GM15510 (cell line): ENCODE data around the gene PPM1L.

Experiments
- POLR2A ChIP-seq: IDR thresholded peaks from 3 replicates; pipeline ENCODE4 v1.6.1; 2011; ENCODE audit warnings: borderline replicate concordance; ENCODE audit not compliant: insufficient read length; ENCODE audit errors: extremely low read depth

The PPM1L gene

DNA sequence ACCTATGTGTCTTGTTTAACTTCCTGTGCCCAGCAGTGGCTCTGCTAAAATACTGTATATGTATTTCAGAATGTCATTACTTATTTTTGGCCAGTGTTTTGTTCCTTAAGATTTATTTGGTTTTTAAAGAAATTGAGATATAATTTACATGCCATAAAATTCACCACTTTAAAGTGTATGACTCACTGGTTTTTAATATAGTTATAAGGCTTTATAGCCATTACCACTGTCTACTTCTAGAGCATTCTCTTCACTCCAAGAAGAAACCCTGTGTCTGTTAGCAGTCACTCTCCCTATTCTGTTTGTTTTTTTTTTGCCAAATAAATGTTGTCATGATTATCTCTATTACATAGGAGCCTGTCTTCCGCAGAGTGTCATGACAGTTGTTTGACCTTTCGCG lies 25.8 kb downstream of the PPM1L start:
- TF ChIP-seq POLR2A, result no peak

- no peak for TF ChIP-seq POLR2A
These were observed 28.8 kb downstream of the PPM1L start for GRCh38 chr3:160784853-160785252.

DNA sequence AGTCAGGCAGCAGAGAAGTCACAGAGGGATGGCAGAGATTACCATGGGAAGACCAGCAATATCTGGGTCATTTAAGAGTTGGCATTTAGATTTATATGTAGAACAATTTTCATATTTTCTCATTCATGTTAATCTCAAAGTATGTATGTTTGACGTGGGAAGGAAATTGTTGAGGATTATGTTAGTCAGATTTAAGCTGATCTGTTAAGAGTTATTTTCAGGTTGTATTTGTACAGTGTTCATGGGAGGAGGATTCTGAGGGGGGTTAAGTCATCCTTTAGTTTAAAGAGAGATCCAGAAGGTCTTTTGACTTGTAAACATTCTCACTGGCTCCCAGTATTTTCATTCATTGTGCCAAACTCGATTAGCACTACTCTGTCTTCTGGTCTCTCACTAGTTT lies 34.7 kb downstream of the PPM1L start:
- TF ChIP-seq POLR2A, result no peak

DNA sequence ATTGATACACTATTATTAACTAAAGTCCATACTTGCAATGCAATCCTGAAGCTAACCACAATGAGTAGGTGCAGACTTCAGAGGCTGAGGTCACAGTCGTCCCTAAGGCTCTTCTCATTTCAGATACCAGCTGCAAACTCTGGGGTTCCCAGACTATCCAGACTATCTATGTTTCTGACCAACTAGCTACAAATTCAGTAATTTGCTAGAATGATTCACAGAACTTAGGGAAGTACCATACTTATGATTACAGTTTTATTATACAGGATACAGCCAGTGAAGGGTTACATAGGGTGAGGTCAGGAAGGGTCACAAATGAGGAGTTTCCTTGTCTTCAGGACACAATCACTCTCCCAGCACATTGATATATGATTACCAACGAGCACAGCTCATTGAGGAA lies 36.5 kb downstream of the PPM1L start:
- TF ChIP-seq POLR2A, result no peak

- no peak for TF ChIP-seq POLR2A
These were observed 37.8 kb downstream of the PPM1L start for GRCh38 chr3:160793722-160794252.

DNA sequence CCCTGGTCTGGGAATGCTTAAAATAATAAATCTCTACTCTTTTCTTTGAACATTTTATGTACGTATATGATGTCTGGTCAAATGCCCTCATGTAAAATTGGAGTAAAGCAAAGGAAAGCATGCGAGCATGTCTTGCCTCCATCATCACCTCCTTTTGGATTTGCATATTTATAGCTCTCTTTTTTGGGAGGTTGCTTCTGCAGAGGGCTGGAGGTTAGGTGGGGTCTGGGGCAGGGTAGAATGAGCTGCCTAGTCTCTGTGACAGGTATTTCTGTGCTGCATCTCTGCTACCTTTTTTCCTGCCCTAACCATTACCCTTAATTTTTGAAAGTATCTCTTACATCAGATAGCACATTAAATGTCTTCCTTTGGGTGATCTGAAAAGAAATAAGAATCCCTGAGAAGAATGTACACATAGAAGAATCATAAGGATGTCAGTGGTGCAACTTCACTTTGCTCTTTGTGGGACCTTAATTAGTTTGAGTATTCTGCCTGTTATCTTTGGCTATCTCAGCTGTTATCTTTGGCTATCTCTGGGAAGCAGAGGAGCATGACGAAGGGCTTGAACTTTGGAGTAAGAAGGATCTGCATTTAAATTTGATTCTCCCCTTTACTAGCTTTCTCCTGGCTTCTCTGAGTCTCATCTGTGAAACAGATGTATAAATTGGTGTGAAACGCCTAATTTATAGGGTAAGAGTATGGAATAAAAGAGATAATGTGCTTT lies 40.2 kb downstream of the PPM1L start:
- no peak for TF ChIP-seq POLR2A

- TF ChIP-seq POLR2A, result no peak
These were observed 40.8 kb downstream of the PPM1L start for GRCh38 chr3:160796813-160797164.

DNA sequence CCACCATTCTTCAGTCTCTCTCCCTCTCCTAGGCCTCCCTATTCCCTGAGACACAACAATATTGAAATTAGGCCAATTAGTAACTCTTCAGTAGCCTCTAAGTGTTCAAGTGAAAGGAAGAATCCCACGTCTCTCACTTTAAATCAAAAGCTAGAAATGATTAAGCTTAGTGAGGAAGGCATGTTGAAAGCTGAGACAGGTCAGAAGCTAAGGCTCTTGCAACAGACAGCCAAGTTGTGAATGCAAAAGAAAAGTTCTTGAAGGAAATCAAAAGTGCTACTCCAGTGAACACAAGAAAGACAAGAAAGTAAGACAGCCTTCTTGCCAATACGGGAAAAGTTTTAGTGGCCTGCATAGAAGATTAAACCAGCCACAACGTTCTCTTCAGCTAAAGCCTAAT lies 41.3 kb downstream of the PPM1L start:
- TF ChIP-seq POLR2A, result no peak

DNA sequence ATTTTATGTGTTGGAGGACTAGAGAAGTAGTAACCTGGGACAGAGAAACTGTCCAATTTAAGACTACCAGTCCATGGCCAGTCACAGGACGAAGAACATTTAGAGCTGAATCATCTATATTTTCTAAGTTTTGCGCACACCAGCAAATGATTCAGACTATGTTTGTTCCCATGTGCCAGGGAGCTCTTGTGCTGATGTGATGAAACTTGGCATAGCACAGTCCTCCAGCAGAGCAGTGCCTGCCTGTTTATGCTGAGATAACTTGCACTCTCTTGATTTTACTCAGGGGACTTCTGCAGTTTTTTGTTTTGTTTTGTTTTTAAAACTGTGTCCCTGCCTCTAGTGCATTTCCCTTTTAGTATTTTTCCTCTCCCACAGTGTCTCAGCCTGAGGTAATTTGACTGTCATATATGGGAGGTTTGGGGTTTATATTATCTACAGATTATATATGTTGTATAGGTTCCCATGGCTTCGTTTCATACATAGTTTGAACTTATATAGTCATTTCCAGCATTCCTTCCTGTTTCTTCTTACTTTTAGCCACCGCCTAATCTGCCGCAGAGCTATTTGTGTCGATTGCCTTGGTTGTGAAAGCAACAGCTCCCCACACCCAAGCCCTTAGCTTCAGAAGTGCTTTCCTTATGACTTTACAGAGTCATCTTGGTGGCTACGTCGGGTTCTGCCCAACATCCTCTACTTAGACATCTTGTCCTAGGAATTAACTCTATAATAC lies 45.5 kb downstream of the PPM1L start:
- no peak for TF ChIP-seq POLR2A

- no peak for TF ChIP-seq POLR2A
These were observed 48.7 kb downstream of the PPM1L start for GRCh38 chr3:160804762-160805161.

DNA sequence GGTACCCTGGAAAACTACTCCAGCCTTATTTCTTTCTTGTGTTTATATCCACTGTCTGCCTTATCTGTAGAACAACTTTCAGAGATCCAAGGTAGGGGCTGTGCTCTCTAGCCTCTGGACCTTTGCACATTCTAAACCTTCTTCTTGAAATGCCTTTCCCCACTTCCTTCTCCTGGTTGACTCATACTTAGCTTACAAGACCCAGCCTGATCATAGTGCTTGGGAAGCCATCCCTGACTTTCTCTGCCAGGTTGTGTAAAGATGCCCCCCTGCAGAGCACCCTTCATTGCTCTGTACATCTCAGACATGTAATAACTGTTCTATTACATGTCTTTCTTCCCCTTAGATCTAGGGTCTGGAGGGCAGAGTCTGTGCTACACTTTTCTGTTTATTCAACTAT lies 50.1 kb downstream of the PPM1L start:
- no peak for TF ChIP-seq POLR2A

GRCh38 chr3:160806686-160807085 lies 50.7 kb downstream of the PPM1L start:
- TF ChIP-seq POLR2A, result no peak

DNA sequence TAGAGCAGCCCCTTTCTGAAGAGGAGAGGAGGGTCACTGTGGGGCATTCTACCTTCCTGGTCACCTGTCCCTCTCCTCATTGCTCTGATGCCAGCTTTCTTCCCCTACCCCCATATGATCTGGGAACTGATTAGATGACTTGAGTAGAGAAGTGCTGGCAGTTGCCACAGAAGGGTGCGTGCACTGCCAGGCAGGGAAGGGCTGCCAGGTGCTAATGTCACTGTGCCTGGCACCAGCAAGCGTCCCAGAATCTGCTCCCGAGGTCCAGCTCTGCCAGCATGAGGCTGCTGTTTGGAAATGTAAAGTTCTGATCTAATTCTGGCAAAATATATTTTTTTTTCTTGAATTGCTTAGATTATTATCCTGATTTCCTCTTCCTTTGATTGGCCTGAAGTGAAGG lies 52.8 kb downstream of the PPM1L start:
- TF ChIP-seq POLR2A, result no peak

- TF ChIP-seq POLR2A, result no peak
These were observed 53.4 kb downstream of the PPM1L start for GRCh38 chr3:160809453-160809852.

DNA sequence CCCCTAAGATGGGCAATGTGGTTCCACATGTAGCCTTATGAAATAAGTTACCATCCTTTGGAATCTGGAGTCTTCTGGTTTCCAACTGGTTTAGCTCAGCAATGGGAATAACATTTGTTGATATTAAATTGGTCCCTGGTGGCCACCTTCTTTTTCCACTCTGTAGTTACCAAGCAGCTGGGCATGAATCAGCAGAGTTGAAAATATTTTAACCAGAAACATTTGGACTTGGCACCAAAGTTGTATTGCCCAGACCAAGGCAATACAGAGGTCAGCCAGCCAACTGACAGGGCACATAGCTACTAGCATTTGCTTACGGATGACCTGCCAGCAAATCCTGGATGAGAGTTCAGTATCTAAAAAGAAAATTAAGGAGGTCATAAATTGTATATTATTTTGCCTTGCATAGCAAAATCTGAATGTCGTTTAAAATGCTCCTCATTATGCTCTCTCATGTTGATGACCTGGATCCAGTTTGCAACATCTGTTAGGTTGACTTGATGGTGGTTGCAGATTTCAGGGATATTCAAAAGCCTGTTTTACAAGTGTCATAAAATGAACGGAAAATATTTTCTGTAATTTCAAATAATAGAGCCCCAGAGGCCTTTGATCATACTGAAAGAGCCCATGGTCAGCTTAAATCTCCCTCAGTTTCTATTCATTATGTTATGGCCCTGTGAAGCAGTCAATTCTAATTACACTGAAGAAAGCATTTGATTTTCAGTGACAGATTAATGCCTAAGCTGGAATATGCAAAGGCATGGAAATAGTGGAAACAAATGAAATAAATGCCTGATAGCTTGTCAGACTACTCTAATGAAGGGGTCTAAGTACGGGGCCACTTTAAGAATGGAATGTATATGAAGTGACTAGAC lies 54.6 kb downstream of the PPM1L start:
- no peak for TF ChIP-seq POLR2A
